A549 (cell line): ENCODE results near the gene ZC3HAV1. TPM values are rescaled to one million over a fixed set of nuclear protein-coding genes. Genes with fewer than 3 reads are reported as not detected.
"Not testable (repeated sequence)": the region's sequence is repeated elsewhere in the genome, so short reads cannot be mapped to it uniquely, and the experiment has no call there.

Experiments used
- ATAC-seq, 2 experiments: fragments of 200-7000 bp in 1 of 2; fragments of >200 bp in 1 of 2; cut with Nextera tagmentation in 1 of 2; cut with Tn5 transposase in 1 of 2; 3 replicates each; pipeline versions ENCODE4 v1.8.0 to v1.9.1; 2018 to 2020; ENCODE audit warnings: mild to moderate bottlenecking in 1 of 2, moderate library complexity in 1 of 2
- CTCF ChIA-PET: fragments of 300-600 bp; sonication (Branson Sonifier 250); formaldehyde crosslinking; extraction: SDS; loops from one replicate; lab custom pipeline; 2021; ENCODE audit warnings: antibody characterized with exemption, inconsistent platforms; lab: Yijun Ruan, JAX
- POLR2A ChIA-PET: fragments of 350-600 bp; formaldehyde crosslinking; extraction: SDS; loops from one replicate; lab custom pipeline; 2021; ENCODE audit warnings: antibody characterized with exemption, inconsistent platforms; lab: Yijun Ruan, JAX
- DNase-seq, 2 experiments: peaks; one replicate each; pipeline versions ENCODE4 v3.0.0 to v3.0.0-alpha.2; 2011 to 2016; ENCODE audit warnings: low read depth in 1 of 2, low spot score in 1 of 2
- FAIRE-seq: peaks from 2 replicates; lab custom pipeline; 2011; peaks lifted over from hg19 to GRCh38; lab: Jason Lieb, UNC
- H3K27ac ChIP-seq, 2 experiments: fragments of >200 bp; sonication (Bioruptor Twin); formaldehyde crosslinking; 3 replicates each; pipeline ENCODE4 v1.5.1; 2016 to 2017
- H3K4me1 ChIP-seq: fragments of >200 bp; sonication (Bioruptor Twin); formaldehyde crosslinking; 3 replicates; pipeline ENCODE4 v1.6.1; 2016
- H3K4me2 ChIP-seq: fragments of >200 bp; sonication (Bioruptor Twin); formaldehyde crosslinking; 3 replicates; pipeline ENCODE4 v1.6.1; 2016
- H3K4me3 ChIP-seq: fragments of >200 bp; sonication (Bioruptor Twin); formaldehyde crosslinking; 3 replicates; pipeline ENCODE4 v1.5.1; 2016
- H3K9me3 ChIP-seq: fragments of >200 bp; sonication (Bioruptor Twin); formaldehyde crosslinking; 3 replicates; pipeline ENCODE4 v1.6.1; 2016
- BHLHE40 ChIP-seq: IDR thresholded peaks from 2 replicates; pipeline ENCODE4 v1.6.1; 2012; ENCODE audit warnings: low read depth, low read length, inconsistent platforms
- CBX2 ChIP-seq: fragments of 200-600 bp; sonication (generic); IDR thresholded peaks from 2 replicates; pipeline ENCODE4 v1.6.1; 2016; ENCODE audit warnings: low read depth, mild to moderate bottlenecking, borderline replicate concordance
- CBX8 ChIP-seq: fragments of 200-600 bp; sonication (generic); IDR thresholded peaks from 2 replicates; pipeline ENCODE4 v1.6.1; 2016
- CHD2 ChIP-seq: fragments of 150-350 bp; IDR thresholded peaks from 2 replicates; pipeline ENCODE4 v1.6.1; 2014; ENCODE audit warnings: low read length; ENCODE audit not compliant: partially characterized antibody
- CHD4 ChIP-seq: fragments of 200-600 bp; sonication (generic); IDR thresholded peaks from 2 replicates; pipeline ENCODE4 v1.6.1; 2016; ENCODE audit warnings: antibody characterized with exemption, mild to moderate bottlenecking, borderline replicate concordance
- FOSB ChIP-seq: fragments of 250-450 bp; sonication (Bioruptor Pico); IDR thresholded peaks from 2 replicates; pipeline ENCODE4 v1.5.0; 2020; ENCODE audit warnings: mild to moderate bottlenecking, moderate library complexity
- GATA3 ChIP-seq: IDR thresholded peaks from 2 replicates; pipeline ENCODE4 v1.6.1; 2012; ENCODE audit warnings: borderline replicate concordance
- HDAC2 ChIP-seq: fragments of 200-600 bp; sonication (generic); IDR thresholded peaks from 2 replicates; pipeline ENCODE4 v1.6.1; 2016
- HOXB5 ChIP-seq: fragments of 250-450 bp; sonication (Bioruptor Pico); IDR thresholded peaks from 2 replicates; pipeline ENCODE4 v1.5.0; 2020; ENCODE audit warnings: mild to moderate bottlenecking, moderate library complexity
- MAFK ChIP-seq: fragments of 450-650 bp; IDR thresholded peaks from 2 replicates; pipeline ENCODE4 v1.6.1; 2014; ENCODE audit not compliant: partially characterized antibody
- NR3C1 ChIP-seq: fragments of >200 bp; sonication (Bioruptor Twin); formaldehyde crosslinking; IDR thresholded peaks from 3 replicates; pipeline ENCODE4 v1.6.1; 2017
- RCOR1 ChIP-seq: fragments of 150-350 bp; IDR thresholded peaks from 2 replicates; pipeline ENCODE4 v1.6.1; 2014; ENCODE audit warnings: antibody characterized with exemption, low read length, low read depth
- RFX5 ChIP-seq: fragments of 450-650 bp; IDR thresholded peaks from 2 replicates; pipeline ENCODE4 v1.7.1; 2014; ENCODE audit warnings: antibody characterized with exemption, mild to moderate bottlenecking, moderate library complexity
- ZC3H11A ChIP-seq: fragments of 450-650 bp; IDR thresholded peaks from 2 replicates; pipeline ENCODE4 v1.6.1; 2014; ENCODE audit warnings: antibody characterized with exemption, mild to moderate bottlenecking
- ZSCAN20 ChIP-seq: fragments of 250-450 bp; sonication (Bioruptor Pico); IDR thresholded peaks from 2 replicates; pipeline ENCODE4 v1.8.0; 2022; ENCODE audit warnings: mild to moderate bottlenecking, moderate library complexity
- WGBS: methylation state at CpG from one replicate; pipeline ENCODE4 v1.1.6; 2017; ENCODE audit errors: missing lambda C conversion rate; 5-methylcytosine and 5-hydroxymethylcytosine counted together
- polyA plus RNA-seq, 4 experiments: library from polyadenylated mRNA; depleted of rRNA in 3 of 4; stranded (reverse); fragments of >200 nt; fragmentation: RNase III in 1 of 4; extraction: RNeasy Plus Mini Kit Qiagen cat#74134 plus additional on column Dnase treatment in 1 of 4; gene quantifications; 2 replicates in 3 of 4; 3 replicates in 1 of 4; pipeline ENCODE4 v1.2.3, GENCODE V29; 2011 to 2017
- TF ChIP-seq, protein P1 (sequence below): fragments of >200 bp; sonication (Bioruptor Twin); formaldehyde crosslinking; IDR thresholded peaks from 3 replicates; pipeline ENCODE4 v1.5.1; 2016
- TF ChIP-seq, protein P2 (sequence below): IDR thresholded peaks from 2 replicates; pipeline ENCODE4 v1.6.1; 2012
- TF ChIP-seq, protein P3 (sequence below): fragments of 200-600 bp; sonication (generic); IDR thresholded peaks from 2 replicates; pipeline ENCODE4 v1.6.1; 2016; ENCODE audit warnings: antibody characterized with exemption, mild to moderate bottlenecking, moderate library complexity
- TF ChIP-seq, protein P4 (sequence below): fragments of 250-450 bp; sonication (Bioruptor Pico); IDR thresholded peaks from 2 replicates; pipeline ENCODE4 v1.5.0; 2021; ENCODE audit warnings: mild to moderate bottlenecking, moderate library complexity, borderline replicate concordance

ZC3HAV1 gene
- polyA plus RNA-seq, 2 of the 4 experiments (the other 2 are of a cell fraction): 22.2 to 32.1 TPM

DNA sequence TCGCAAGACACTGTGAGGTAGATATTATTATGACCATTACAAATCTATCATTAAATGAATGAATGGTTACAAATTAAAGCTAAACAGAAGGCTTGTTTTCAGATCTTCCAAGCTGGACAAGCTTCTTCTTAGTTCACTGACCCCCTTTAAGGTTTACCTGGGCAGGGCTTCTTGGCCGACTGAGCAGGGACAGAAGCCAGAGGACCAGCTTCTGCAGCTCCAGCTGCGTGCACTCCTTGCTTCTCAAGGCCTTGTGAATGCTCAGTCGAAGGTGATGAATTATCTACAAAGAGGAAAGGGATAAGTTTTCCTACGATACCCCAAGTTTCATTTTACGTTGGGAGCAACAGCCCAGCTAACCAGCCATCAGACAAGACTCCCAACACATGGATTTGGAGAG lies 83.0 kb downstream of the ZC3HAV1 start:
- H3K4me1 ChIP-seq: peaks cover 11% of the 10 kb centered on the region; the same call in 2 of the 3 replicates
- ChIA-PET CTCF (interaction anchor here (0.6 to 5.5 kb wide), 4 partner anchors 9 to 158 kb away, joined by 3 to 53 read pairs (median 10); no protein-coding TSS in a partner anchor), POLR2A (no interaction called here)
- ATAC-seq: no peak
- DNase-seq: no peak
- H3K9me3 ChIP-seq: no peaks in the 10 kb centered on the region
- H3K4me3 ChIP-seq: no peak overlapping the region
- FAIRE-seq: no peak
- H3K27ac ChIP-seq: no peak overlapping the region
- WGBS: 93% methylated on average over 6 of the region's 6 CpGs
- TF ChIP-seq HDAC2 (no peak), RFX5 (no peak), CHD2 (no peak), RCOR1 (no peak), GATA3 (no peak), CBX2 (no peak)
- TF ChIP-seq, protein P1, sequence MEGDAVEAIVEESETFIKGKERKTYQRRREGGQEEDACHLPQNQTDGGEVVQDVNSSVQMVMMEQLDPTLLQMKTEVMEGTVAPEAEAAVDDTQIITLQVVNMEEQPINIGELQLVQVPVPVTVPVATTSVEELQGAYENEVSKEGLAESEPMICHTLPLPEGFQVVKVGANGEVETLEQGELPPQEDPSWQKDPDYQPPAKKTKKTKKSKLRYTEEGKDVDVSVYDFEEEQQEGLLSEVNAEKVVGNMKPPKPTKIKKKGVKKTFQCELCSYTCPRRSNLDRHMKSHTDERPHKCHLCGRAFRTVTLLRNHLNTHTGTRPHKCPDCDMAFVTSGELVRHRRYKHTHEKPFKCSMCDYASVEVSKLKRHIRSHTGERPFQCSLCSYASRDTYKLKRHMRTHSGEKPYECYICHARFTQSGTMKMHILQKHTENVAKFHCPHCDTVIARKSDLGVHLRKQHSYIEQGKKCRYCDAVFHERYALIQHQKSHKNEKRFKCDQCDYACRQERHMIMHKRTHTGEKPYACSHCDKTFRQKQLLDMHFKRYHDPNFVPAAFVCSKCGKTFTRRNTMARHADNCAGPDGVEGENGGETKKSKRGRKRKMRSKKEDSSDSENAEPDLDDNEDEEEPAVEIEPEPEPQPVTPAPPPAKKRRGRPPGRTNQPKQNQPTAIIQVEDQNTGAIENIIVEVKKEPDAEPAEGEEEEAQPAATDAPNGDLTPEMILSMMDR: no peak
- TF ChIP-seq, protein P2, sequence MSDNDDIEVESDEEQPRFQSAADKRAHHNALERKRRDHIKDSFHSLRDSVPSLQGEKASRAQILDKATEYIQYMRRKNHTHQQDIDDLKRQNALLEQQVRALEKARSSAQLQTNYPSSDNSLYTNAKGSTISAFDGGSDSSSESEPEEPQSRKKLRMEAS: no peak
- no peak overlapping the region for H3K4me2 ChIP-seq

DNA sequence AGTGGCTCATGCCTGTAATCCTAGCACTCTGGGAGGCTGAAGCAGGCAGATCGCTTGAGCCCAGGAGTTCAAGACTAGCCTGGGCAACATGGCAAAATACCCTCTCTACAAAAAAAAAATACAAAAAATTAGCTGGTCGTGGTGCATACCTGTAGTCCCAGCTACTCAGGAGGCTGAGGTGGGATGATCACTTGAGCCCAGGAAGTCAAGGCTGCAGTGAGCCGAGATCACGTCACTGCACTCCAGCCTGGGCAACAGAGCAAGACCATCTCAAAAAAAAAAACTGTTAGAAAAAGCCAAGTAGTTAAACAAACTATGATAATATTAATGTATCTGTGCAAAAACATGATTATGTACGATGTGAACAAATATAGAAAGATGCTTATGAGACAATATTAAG lies 83.7 kb downstream of the ZC3HAV1 start:
- CTCF ChIA-PET: interaction anchor here (0.6 to 5.5 kb wide), 4 partner anchors 9 to 157 kb away, joined by 3 to 53 read pairs (median 10); no protein-coding TSS in a partner anchor

DNA sequence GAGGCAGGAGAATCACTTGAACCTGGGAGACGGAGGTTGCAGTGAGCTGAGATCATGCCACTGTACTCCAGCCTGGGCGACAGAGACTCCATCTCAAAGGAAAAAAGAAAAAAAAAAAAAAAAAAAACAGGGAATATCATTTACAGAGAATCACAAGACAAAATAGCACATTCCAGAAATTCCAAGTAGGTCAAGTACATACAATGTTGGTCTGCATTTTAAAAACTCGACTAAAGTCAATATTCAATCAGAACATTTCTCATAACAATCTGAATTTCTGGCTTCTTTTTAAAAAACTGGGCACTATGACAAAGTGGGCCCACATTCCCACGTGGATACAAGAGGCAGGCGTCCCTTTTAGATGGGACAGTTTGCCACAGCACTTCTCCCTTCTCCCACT lies 86.4 kb downstream of the ZC3HAV1 start:
- CTCF ChIA-PET: interaction anchor here (4.1 kb wide), 1 partner anchor 52 kb away, joined by 18 read pairs; no protein-coding TSS in a partner anchor
- Histone ChIP-seq H3K4me2 (no peak overlapping the region), H3K9me3 (no peaks in the 10 kb centered on the region), H3K4me1 (peaks cover 11% of the 10 kb centered on the region; the same call in 2 of the 3 replicates), H3K27ac (0 out of 6 replicates have a peak overlapping the region, but pooled peaks of 1 of the 2 experiments have one; percentile 29), H3K4me3 (no peak overlapping the region)
- DNase-seq: no peak
- TF ChIP-seq FOSB (no peak), MAFK (no peak), HDAC2 (no peak), NR3C1 (no peak), ZSCAN20 (CRISPR knock-in tag) (no peak), ZC3H11A (no peak), RFX5 (no peak), CHD4 (no peak), HOXB5 (CRISPR knock-in tag) (no peak), BHLHE40 (no peak), CBX8 (no peak)
- TF ChIP-seq, protein P3, sequence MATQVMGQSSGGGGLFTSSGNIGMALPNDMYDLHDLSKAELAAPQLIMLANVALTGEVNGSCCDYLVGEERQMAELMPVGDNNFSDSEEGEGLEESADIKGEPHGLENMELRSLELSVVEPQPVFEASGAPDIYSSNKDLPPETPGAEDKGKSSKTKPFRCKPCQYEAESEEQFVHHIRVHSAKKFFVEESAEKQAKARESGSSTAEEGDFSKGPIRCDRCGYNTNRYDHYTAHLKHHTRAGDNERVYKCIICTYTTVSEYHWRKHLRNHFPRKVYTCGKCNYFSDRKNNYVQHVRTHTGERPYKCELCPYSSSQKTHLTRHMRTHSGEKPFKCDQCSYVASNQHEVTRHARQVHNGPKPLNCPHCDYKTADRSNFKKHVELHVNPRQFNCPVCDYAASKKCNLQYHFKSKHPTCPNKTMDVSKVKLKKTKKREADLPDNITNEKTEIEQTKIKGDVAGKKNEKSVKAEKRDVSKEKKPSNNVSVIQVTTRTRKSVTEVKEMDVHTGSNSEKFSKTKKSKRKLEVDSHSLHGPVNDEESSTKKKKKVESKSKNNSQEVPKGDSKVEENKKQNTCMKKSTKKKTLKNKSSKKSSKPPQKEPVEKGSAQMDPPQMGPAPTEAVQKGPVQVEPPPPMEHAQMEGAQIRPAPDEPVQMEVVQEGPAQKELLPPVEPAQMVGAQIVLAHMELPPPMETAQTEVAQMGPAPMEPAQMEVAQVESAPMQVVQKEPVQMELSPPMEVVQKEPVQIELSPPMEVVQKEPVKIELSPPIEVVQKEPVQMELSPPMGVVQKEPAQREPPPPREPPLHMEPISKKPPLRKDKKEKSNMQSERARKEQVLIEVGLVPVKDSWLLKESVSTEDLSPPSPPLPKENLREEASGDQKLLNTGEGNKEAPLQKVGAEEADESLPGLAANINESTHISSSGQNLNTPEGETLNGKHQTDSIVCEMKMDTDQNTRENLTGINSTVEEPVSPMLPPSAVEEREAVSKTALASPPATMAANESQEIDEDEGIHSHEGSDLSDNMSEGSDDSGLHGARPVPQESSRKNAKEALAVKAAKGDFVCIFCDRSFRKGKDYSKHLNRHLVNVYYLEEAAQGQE: no peak
- TF ChIP-seq, protein P4, sequence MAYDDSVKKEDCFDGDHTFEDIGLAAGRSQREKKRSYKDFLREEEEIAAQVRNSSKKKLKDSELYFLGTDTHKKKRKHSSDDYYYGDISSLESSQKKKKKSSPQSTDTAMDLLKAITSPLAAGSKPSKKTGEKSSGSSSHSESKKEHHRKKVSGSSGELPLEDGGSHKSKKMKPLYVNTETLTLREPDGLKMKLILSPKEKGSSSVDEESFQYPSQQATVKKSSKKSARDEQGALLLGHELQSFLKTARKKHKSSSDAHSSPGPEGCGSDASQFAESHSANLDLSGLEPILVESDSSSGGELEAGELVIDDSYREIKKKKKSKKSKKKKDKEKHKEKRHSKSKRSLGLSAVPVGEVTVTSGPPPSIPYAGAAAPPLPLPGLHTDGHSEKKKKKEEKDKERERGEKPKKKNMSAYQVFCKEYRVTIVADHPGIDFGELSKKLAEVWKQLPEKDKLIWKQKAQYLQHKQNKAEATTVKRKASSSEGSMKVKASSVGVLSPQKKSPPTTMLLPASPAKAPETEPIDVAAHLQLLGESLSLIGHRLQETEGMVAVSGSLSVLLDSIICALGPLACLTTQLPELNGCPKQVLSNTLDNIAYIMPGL (CRISPR knock-in tag): no peak
- TF ChIP-seq, protein P1: no peak
- POLR2A ChIA-PET: no interaction called here
- WGBS: 78% methylated on average over 5 of the region's 5 CpGs
- no peak for FAIRE-seq
- no peak for ATAC-seq

More for the DNA sequence above, 83.7 kb downstream of the ZC3HAV1 start:
- H3K4me2 ChIP-seq, H3K27ac ChIP-seq, POLR2A ChIA-PET, ATAC-seq, DNase-seq, FAIRE-seq, H3K9me3 ChIP-seq, H3K4me3 ChIP-seq: not testable (repeated sequence)
- H3K4me1 ChIP-seq: peaks cover 11% of the 10 kb centered on the region; the same call in 2 of the 3 replicates
- WGBS: 92% methylated on average over 5 of the region's 5 CpGs
